Suprapubic skin (tissue), 4 donors: ENCODE results near the gene H6PD. TPM values are rescaled to one million over a fixed set of nuclear protein-coding genes. Genes with fewer than 3 reads are reported as not detected.
A peak's percentile ranks its signal among the peaks of the same experiment; 100 is the strongest.

ENCODE experiments used
- DNase-seq, 2 donors: peaks; one replicate each; pipeline ENCODE4 v3.0.0-alpha.2; 2019; ENCODE audit warnings: low spot score in 2 of 2
- H3K27ac ChIP-seq: fragments of 200-600 bp; sonication (generic); one replicate; pipeline ENCODE4 v1.5.1; 2019
- H3K27me3 ChIP-seq: fragments of 200-600 bp; sonication (generic); one replicate; pipeline ENCODE4 v1.5.1; 2019
- H3K36me3 ChIP-seq: fragments of 200-600 bp; sonication (generic); one replicate; pipeline ENCODE4 v1.5.1; 2019
- H3K4me1 ChIP-seq: fragments of 200-600 bp; sonication (generic); one replicate; pipeline ENCODE4 v1.5.1; 2019
- H3K4me3 ChIP-seq: fragments of 200-600 bp; sonication (generic); one replicate; pipeline ENCODE4 v1.5.1; 2019; ENCODE audit warnings: mild to moderate bottlenecking
- H3K9me3 ChIP-seq: fragments of 200-600 bp; sonication (generic); one replicate; pipeline ENCODE4 v1.5.1; 2019
- CTCF ChIP-seq, 2 donors: fragments of 200-600 bp in 1 of 2; fragments of 450-650 bp in 1 of 2; sonication (generic) in 1 of 2; IDR thresholded peaks; one replicate each; pipeline ENCODE4 v1.5.1; 2016 to 2019; ENCODE audit warnings: antibody characterized with exemption in 2 of 2, mild to moderate bottlenecking in 1 of 2, moderate library complexity in 1 of 2
- EP300 ChIP-seq: sonication (generic); formaldehyde crosslinking; IDR thresholded peaks from one replicate; pipeline ENCODE4 v1.6.1; 2017; ENCODE audit warnings: antibody characterized with exemption
- POLR2A ChIP-seq, 2 donors: fragments of 450-650 bp; IDR thresholded peaks; one replicate each; pipeline ENCODE4 v1.6.1; 2017; ENCODE audit warnings: antibody characterized with exemption in 2 of 2, mild to moderate bottlenecking in 2 of 2, moderate library complexity in 2 of 2
- POLR2AphosphoS5 ChIP-seq, 3 donors: sonication (generic); formaldehyde crosslinking; IDR thresholded peaks; one replicate each; pipeline ENCODE4 v1.6.1; 2017; ENCODE audit warnings: antibody characterized with exemption in 3 of 3
- WGBS: methylation state at CpG from one replicate; pipeline ENCODE4 v1.1.5; 2018; 5-methylcytosine and 5-hydroxymethylcytosine counted together
- total RNA-seq, 4 donors: library from RNA; depleted of rRNA; stranded (reverse); fragments of >200 nt; gene quantifications; one replicate each; pipeline ENCODE4 v1.1.0, GENCODE V29; 2016

H6PD gene
- total RNA-seq, 4 donors from 2014 or later, result 83.6 to 130 (median 106) TPM

- TF ChIP-seq POLR2A (IDR thresholded peaks at IDR 0.05) (no peak), POLR2AphosphoS5 (IDR thresholded peaks at IDR 0.05) (no peak), CTCF (IDR thresholded peaks at IDR 0.05) (no peak), EP300 (no peak)
- no peaks in the 10 kb centered on the region for H3K9me3 ChIP-seq
- peak overlapping the region; percentile 73 for H3K27ac ChIP-seq
- peaks cover 59% of the 10 kb centered on the region for H3K4me1 ChIP-seq
- peaks cover 22% of the 10 kb centered on the region for H3K36me3 ChIP-seq
- no peaks in the 10 kb centered on the region for H3K27me3 ChIP-seq
- 23% methylated on average over 5 of the region's 6 CpGs for WGBS
- DNase-seq, result no peak
- H3K4me3 ChIP-seq, result peak overlapping the region; percentile 35
Observed at GRCh38 chr1:9251501-9251900, 16.9 kb downstream of the H6PD start.

- Histone ChIP-seq H3K9me3 (no peaks in the 10 kb centered on the region), H3K36me3 (peaks cover 21% of the 10 kb centered on the region), H3K4me3 (no peak overlapping the region), H3K27me3 (no peaks in the 10 kb centered on the region), H3K27ac (no peak overlapping the region), H3K4me1 (peaks cover 46% of the 10 kb centered on the region)
- TF ChIP-seq EP300 (no peak), CTCF (IDR thresholded peaks at IDR 0.05) (no peak), POLR2A (IDR thresholded peaks at IDR 0.05) (no peak), POLR2AphosphoS5 (IDR thresholded peaks at IDR 0.05) (no peak)
- DNase-seq, result no peak
- WGBS, result 72% methylated on average over 8 of the region's 8 CpGs
Observed at GRCh38 chr1:9253004-9253403, 18.4 kb downstream of the H6PD start.

GRCh38 chr1:9253453-9254105 is 19.0 kb downstream of the H6PD start:
- 82% methylated on average over 10 of the region's 10 CpGs for WGBS
- DNase-seq, result no peak
- peaks cover 41% of the 10 kb centered on the region for H3K4me1 ChIP-seq

GRCh38 chr1:9256332-9256731 is 21.8 kb downstream of the H6PD start:
- Histone ChIP-seq H3K4me3 (no peak overlapping the region), H3K9me3 (no peaks in the 10 kb centered on the region), H3K4me1 (peaks cover 13% of the 10 kb centered on the region), H3K27ac (no peak overlapping the region), H3K36me3 (peaks cover 20% of the 10 kb centered on the region), H3K27me3 (no peaks in the 10 kb centered on the region)
- WGBS, result 94% methylated on average over 7 of the region's 7 CpGs
- DNase-seq, result no peak
- TF ChIP-seq EP300, result no peak
- TF ChIP-seq CTCF (IDR thresholded peaks at IDR 0.05), result no peak
- no peak for TF ChIP-seq POLR2AphosphoS5 (IDR thresholded peaks at IDR 0.05)

More at GRCh38 chr1:9253453-9254105, 19.0 kb downstream of the H6PD start:
- TF ChIP-seq EP300 (no peak), POLR2A (IDR thresholded peaks at IDR 0.05) (no peak), CTCF (IDR thresholded peaks at IDR 0.05) (no peak), POLR2AphosphoS5 (IDR thresholded peaks at IDR 0.05) (no peak)
- Histone ChIP-seq H3K9me3 (no peaks in the 10 kb centered on the region), H3K27me3 (no peaks in the 10 kb centered on the region), H3K36me3 (peaks cover 20% of the 10 kb centered on the region), H3K4me3 (no peak overlapping the region), H3K27ac (no peak overlapping the region)

GRCh38 chr1:9257851-9258250 is 23.3 kb downstream of the H6PD start:
- Histone ChIP-seq H3K27me3 (no peaks in the 10 kb centered on the region), H3K27ac (no peak overlapping the region), H3K4me1 (peaks cover 8% of the 10 kb centered on the region), H3K9me3 (no peaks in the 10 kb centered on the region), H3K4me3 (no peak overlapping the region), H3K36me3 (peaks cover 29% of the 10 kb centered on the region)
- DNase-seq, result no peak
- TF ChIP-seq POLR2A (IDR thresholded peaks at IDR 0.05) (no peak), EP300 (no peak), POLR2AphosphoS5 (IDR thresholded peaks at IDR 0.05) (no peak), CTCF (IDR thresholded peaks at IDR 0.05) (no peak)
- 98% methylated on average over 22 of the region's 22 CpGs for WGBS
